BLaER1 (cell line): ENCODE measurements around the gene PITHD1.
A peak's percentile ranks its signal among the peaks of the same experiment; 100 is the strongest.
"Not testable (repeated sequence)": the region's sequence is repeated elsewhere in the genome, so short reads cannot be mapped to it uniquely, and the experiment has no call there.

Source experiments
- H3K27ac ChIP-seq: shearing (Covaris generic); formaldehyde crosslinking; 2 replicates; pipeline ENCODE4 v1.8.1; 2022
- H3K27me3 ChIP-seq: shearing (Covaris generic); formaldehyde crosslinking; 2 replicates; pipeline ENCODE4 v1.8.1; 2022
- H3K36me3 ChIP-seq: shearing (Covaris generic); formaldehyde crosslinking; 2 replicates; pipeline ENCODE4 v1.8.1; 2022
- H3K4me1 ChIP-seq: shearing (Covaris generic); formaldehyde crosslinking; 2 replicates; pipeline ENCODE4 v1.8.1; 2022
- H3K4me2 ChIP-seq: shearing (Covaris generic); formaldehyde crosslinking; 2 replicates; pipeline ENCODE4 v1.8.1; 2022
- H3K4me3 ChIP-seq: shearing (Covaris generic); formaldehyde crosslinking; 2 replicates; pipeline ENCODE4 v1.8.1; 2022
- H3K9ac ChIP-seq: shearing (Covaris generic); formaldehyde crosslinking; 2 replicates; pipeline ENCODE4 v1.8.1; 2022
- H3K9me3 ChIP-seq: shearing (Covaris generic); formaldehyde crosslinking; 2 replicates; pipeline ENCODE4 v1.8.1; 2022
- H4K20me1 ChIP-seq: shearing (Covaris generic); formaldehyde crosslinking; 2 replicates; pipeline ENCODE4 v1.8.1; 2022
- Cebpa-rat ChIP-seq: shearing (Covaris generic); IDR thresholded peaks from 2 replicates; pipeline ENCODE4 v1.8.1; 2022

PITHD1 gene

GRCh38 chr1:23772854-23773242, 5.4 kb upstream of the PITHD1 start:
- Histone ChIP-seq H3K9ac (peak overlapping the region; percentile 16; the same call in 1 of the 2 replicates), H3K4me1 (peaks cover 33% of the 10 kb centered on the region), H3K9me3 (no peaks in the 10 kb centered on the region), H4K20me1 (no peaks in the 10 kb centered on the region), H3K27me3 (no peaks in the 10 kb centered on the region), H3K27ac (no peak overlapping the region), H3K4me3 (no peak overlapping the region), H3K4me2 (peak overlapping the region; percentile 29), H3K36me3 (peaks cover 30% of the 10 kb centered on the region)
- TF ChIP-seq Cebpa-rat: no peak

- H3K9me3 ChIP-seq: no peaks in the 10 kb centered on the region
- no peak overlapping the region for H3K4me2 ChIP-seq
- no peak for TF ChIP-seq Cebpa-rat
- H3K36me3 ChIP-seq: peaks cover 15% of the 10 kb centered on the region; the same call in 1 of the 2 replicates
- no peaks in the 10 kb centered on the region for H3K27me3 ChIP-seq
- peaks cover 38% of the 10 kb centered on the region for H3K4me1 ChIP-seq
- no peak overlapping the region for H3K4me3 ChIP-seq
- H3K27ac ChIP-seq: no peak overlapping the region
- H4K20me1 ChIP-seq: peaks cover 8% of the 10 kb centered on the region
- no peak overlapping the region for H3K9ac ChIP-seq
Observed at GRCh38 chr1:23774174-23774880, 3.9 kb upstream of the PITHD1 start.

DNA sequence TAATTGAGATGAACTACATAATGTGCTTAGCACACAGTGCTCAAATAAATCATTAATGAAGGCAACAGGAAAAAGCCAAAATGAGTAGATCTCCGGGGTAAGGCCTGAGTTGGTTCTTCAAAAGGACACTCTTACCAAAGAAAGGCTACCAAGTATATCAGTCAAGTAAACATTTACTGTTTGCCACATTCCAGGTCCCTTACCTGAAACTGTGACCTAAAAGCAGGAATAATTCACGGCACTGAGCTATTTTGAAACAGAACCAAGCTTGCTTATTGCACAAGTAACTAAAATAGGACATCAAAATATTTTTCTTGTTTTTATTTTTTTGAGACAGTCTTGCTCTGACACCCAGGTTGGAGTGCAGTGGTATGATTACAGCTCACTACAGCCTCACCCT, 2.0 kb upstream of the PITHD1 start:
- Histone ChIP-seq H3K27me3 (no peaks in the 10 kb centered on the region), H3K4me3 (no peak overlapping the region), H3K9ac (no peak overlapping the region), H4K20me1 (peaks cover 20% of the 10 kb centered on the region), H3K4me2 (no peak overlapping the region), H3K27ac (no peak overlapping the region), H3K4me1 (peaks cover 49% of the 10 kb centered on the region), H3K36me3 (peaks cover 18% of the 10 kb centered on the region), H3K9me3 (no peaks in the 10 kb centered on the region)
- TF ChIP-seq Cebpa-rat: no peak

DNA sequence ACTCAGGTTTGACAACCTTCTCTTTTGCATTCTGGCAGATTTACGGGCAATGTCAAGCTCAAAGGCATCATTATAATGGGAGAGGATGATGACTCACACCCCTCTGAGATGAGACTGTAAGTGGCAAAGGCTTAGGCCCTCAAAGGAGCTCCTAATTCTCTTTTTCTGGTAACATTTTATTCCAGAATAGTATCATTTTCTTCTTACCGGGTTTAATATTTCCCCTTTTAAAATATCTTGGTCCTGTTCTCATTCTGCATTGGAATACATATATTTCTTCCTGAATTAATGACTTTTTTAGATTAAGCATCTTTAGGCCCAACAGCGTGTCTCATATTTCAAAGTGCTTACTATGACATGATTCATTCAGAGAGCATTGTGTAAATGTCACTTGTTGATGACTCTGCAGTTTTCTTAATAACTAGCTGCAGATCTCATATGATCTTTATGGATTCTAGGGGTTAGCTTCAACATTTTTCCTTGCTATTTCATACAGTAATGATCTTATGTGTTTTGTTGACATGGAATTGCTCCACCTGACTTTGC, 1.7 kb downstream of the PITHD1 start:
- H3K36me3 ChIP-seq: peaks cover 52% of the 10 kb centered on the region
- H4K20me1 ChIP-seq: peaks cover 46% of the 10 kb centered on the region
- H3K4me2 ChIP-seq: peak overlapping the region; percentile 96
- peaks cover 33% of the 10 kb centered on the region for H3K4me1 ChIP-seq
- no peak for TF ChIP-seq Cebpa-rat
- no peaks in the 10 kb centered on the region for H3K27me3 ChIP-seq
- H3K27ac ChIP-seq: no peak overlapping the region
- peak overlapping the region; percentile 91 for H3K9ac ChIP-seq
- peak overlapping the region; percentile 83; the same call in 1 of the 2 replicates for H3K4me3 ChIP-seq
- no peaks in the 10 kb centered on the region for H3K9me3 ChIP-seq

DNA sequence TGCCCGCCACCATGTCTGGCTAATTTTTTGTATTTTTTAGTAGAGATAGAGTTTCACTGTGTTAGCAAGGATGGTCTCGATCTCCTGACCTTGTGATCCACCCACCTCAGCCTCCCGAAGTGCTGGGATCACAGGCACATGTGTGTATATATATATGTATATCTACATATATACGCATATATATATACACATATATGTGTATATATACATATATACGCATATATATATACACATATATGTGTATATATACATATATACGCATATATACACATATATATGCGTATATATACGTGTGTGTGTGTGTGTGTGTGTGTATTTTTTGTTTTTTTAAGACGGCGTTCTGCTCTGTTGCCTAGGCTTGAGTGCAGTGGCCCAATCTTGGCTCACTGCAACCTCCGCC, 4.9 kb downstream of the PITHD1 start:
- Histone ChIP-seq H3K4me1 (peaks cover 15% of the 10 kb centered on the region), H3K36me3 (peaks cover 84% of the 10 kb centered on the region), H4K20me1 (peaks cover 49% of the 10 kb centered on the region)
- H3K27me3 ChIP-seq, H3K4me2 ChIP-seq, H3K27ac ChIP-seq, H3K4me3 ChIP-seq, H3K9me3 ChIP-seq, H3K9ac ChIP-seq: not testable (repeated sequence)

- H3K4me2 ChIP-seq: no peak overlapping the region
- H3K27ac ChIP-seq: no peak overlapping the region
- H3K9me3 ChIP-seq: no peaks in the 10 kb centered on the region
- peak overlapping the region; percentile 10; the same call in 1 of the 2 replicates for H3K9ac ChIP-seq
- no peak for TF ChIP-seq Cebpa-rat
- H3K4me1 ChIP-seq: peaks cover 6% of the 10 kb centered on the region
- H3K27me3 ChIP-seq: no peaks in the 10 kb centered on the region
- H4K20me1 ChIP-seq: peaks cover 36% of the 10 kb centered on the region
- no peak overlapping the region for H3K4me3 ChIP-seq
- peaks cover 87% of the 10 kb centered on the region for H3K36me3 ChIP-seq
Observed at GRCh38 chr1:23784846-23785245, 6.6 kb downstream of the PITHD1 start.

DNA sequence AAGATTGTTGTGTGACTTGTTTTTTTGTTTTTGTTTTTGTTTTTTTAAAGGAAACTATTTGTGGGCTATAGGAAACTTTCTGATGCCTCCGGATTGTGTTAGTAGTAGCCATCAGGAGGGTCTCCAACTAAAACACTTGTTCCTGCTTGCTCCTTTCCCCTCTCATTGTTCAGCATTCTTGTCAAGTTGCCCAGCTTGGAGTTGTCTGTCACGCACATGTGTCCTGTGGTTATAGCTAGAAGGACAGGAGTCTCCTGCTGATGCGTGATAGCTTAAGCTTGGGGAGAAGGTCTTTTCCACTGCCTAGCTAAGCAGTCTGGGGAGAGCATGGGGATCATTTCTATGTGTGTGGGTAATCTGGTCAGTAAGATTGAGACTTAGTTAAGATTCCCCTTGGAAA, 9.5 kb downstream of the PITHD1 start:
- Histone ChIP-seq H3K27me3 (no peaks in the 10 kb centered on the region), H3K4me2 (no peak overlapping the region), H3K27ac (no peak overlapping the region), H3K4me3 (no peak overlapping the region), H3K9ac (no peak overlapping the region), H3K4me1 (peaks cover 18% of the 10 kb centered on the region), H3K36me3 (peaks cover 62% of the 10 kb centered on the region), H3K9me3 (no peaks in the 10 kb centered on the region), H4K20me1 (peaks cover 23% of the 10 kb centered on the region)
- TF ChIP-seq Cebpa-rat: no peak

DNA sequence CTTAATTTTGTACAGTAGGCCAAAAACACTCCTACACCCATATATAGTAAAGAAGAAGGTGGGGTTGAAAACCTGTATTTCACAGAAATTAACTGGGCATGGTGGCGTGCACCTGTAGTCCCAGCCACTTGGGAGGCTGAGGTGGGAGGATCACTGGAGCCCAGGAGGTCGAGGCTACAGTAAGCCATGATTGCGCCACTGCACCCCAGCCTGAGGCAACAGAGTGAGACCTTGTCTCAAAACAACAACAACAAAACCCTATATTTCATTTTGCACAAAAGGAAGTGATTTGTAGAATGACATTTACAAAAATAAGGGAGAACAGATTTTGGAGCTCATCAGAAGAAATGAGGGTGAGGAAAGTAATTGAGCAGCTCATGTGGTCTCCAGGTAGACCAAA, 10.5 kb downstream of the PITHD1 start:
- no peak for TF ChIP-seq Cebpa-rat
- peaks cover 27% of the 10 kb centered on the region for H3K4me1 ChIP-seq
- no peaks in the 10 kb centered on the region for H3K27me3 ChIP-seq
- H3K4me3 ChIP-seq: no peak overlapping the region
- H3K36me3 ChIP-seq: peaks cover 64% of the 10 kb centered on the region
- H3K9me3 ChIP-seq: no peaks in the 10 kb centered on the region
- no peak overlapping the region for H3K4me2 ChIP-seq
- no peak overlapping the region for H3K27ac ChIP-seq
- H3K9ac ChIP-seq: no peak overlapping the region
- peaks cover 26% of the 10 kb centered on the region for H4K20me1 ChIP-seq

DNA sequence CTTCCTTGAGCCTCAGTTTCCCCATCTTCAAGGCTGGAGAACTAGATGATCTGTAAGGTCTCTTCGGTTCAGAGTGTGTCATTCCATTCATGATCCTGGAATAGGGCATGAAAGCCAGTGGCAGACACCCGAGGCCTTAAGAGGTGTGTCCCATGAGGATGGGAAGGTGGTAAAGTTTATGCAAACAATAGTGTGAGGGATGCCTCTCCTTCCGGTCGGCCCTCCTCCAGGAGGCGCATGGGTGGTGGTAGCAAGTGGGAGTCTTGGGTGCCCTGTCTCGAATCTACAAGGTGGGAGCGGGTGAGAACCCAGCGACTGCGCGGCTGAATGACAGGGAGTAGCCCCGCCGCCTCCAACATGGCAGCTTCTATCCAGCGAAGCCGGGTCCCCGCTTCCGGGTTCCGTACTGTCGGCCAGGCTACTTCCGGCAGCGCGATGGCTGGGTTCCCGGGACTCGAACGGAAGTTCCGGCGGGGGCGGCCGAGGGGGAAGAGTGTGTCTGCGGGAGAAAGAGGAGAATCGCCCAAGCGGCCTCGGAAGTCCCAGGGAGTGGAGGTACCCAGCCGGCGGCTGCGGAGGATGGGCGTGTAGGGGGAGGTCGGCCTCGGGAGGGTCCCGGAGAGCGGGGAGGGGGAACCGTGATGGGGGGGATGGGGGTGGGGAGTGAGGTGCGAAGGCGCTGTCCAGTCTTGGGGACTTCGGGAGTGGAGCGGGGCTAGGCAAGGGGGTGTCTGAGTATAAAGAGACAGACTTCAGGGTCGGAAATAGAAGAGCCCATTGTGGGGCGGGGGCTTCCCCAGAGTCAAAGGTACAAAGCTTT, 12.7 kb downstream of the PITHD1 start, which contains the start of gene LYPLA2:
Gene LYPLA2 (plus strand): TSS at position 450 of the 820 bp plus-strand sequence. CDS start 1,538 bp downstream, outside the sequence.
- Histone ChIP-seq H4K20me1 (peaks cover 16% of the 10 kb centered on the region), H3K36me3 (peaks cover 61% of the 10 kb centered on the region), H3K27ac (peak within 1 kb of the TSS; percentile 76), H3K27me3 (no peaks in the 10 kb centered on the region), H3K4me2 (peak within 1 kb of the TSS; percentile 94), H3K9me3 (no peaks in the 10 kb centered on the region), H3K4me3 (peak within 1 kb of the TSS; percentile 88), H3K4me1 (peaks cover 27% of the 10 kb centered on the region), H3K9ac (peak within 1 kb of the TSS; percentile 87)
- no peak for TF ChIP-seq Cebpa-rat
